GM23338 (cell line): ENCODE data around the gene PNRC2. TPM values are rescaled to one million over a fixed set of nuclear protein-coding genes. Genes with fewer than 3 reads are reported as not detected.

Experiments
- ATAC-seq: fragments of 200-7000 bp; cut with Tn5 transposase; 3 replicates; pipeline ENCODE4 v1.9.1; 2020
- DNase-seq: peaks from one replicate; pipeline ENCODE4 v3.0.0-alpha.2; 2015; ENCODE audit warnings: low spot score
- H2AFZ ChIP-seq: fragments of 200-600 bp; sonication (generic); 2 replicates; pipeline ENCODE4 v1.8.0; 2016; ENCODE audit warnings: antibody characterized with exemption, mild to moderate bottlenecking, moderate library complexity
- H3F3A ChIP-seq: fragments of 200-600 bp; sonication (generic); replicated peaks from 2 replicates; pipeline ENCODE4 v1.8.0; 2017; ENCODE audit warnings: antibody characterized with exemption, mixed run types, low read depth
- H3K27ac ChIP-seq: fragments of 200-600 bp; sonication (generic); 2 replicates; pipeline ENCODE4 v1.6.1; 2016; ENCODE audit warnings: low read depth
- H3K27me3 ChIP-seq: fragments of 200-600 bp; sonication (generic); 2 replicates; pipeline ENCODE4 v1.8.0; 2016; ENCODE audit warnings: mild to moderate bottlenecking, mixed run types, moderate library complexity; ENCODE audit not compliant: insufficient read depth
- H3K36me3 ChIP-seq: fragments of 200-600 bp; sonication (generic); 2 replicates; pipeline ENCODE4 v1.8.0; 2016; ENCODE audit warnings: mild to moderate bottlenecking; ENCODE audit not compliant: insufficient read depth
- H3K4me1 ChIP-seq: fragments of 200-600 bp; sonication (generic); 2 replicates; pipeline ENCODE4 v1.8.0; 2016; ENCODE audit warnings: mild to moderate bottlenecking, moderate library complexity; ENCODE audit not compliant: insufficient read depth
- H3K4me2 ChIP-seq: fragments of 200-600 bp; sonication (generic); 2 replicates; pipeline ENCODE4 v1.7.1; 2017; ENCODE audit warnings: mixed run types
- H3K4me3 ChIP-seq: fragments of 200-600 bp; sonication (generic); 2 replicates; pipeline ENCODE4 v1.6.1; 2016; ENCODE audit warnings: mixed run types
- H3K79me2 ChIP-seq: fragments of 200-600 bp; sonication (generic); replicated peaks from 2 replicates; pipeline ENCODE4 v1.8.0; 2017; ENCODE audit warnings: mild to moderate bottlenecking; ENCODE audit not compliant: insufficient read depth
- H3K9me2 ChIP-seq: fragments of 200-600 bp; sonication (generic); 2 replicates; pipeline ENCODE4 v1.8.0; 2017; ENCODE audit not compliant: insufficient read depth
- H4K20me1 ChIP-seq: fragments of 200-600 bp; sonication (generic); replicated peaks from 2 replicates; pipeline ENCODE4 v1.8.0; 2017; ENCODE audit warnings: mild to moderate bottlenecking; ENCODE audit not compliant: insufficient read depth
- H3K27ac Mint-ChIP-seq: 2 replicates; pipeline ENCODE4 v1.8.0; 2020; ENCODE audit warnings: inconsistent platforms, mild to moderate bottlenecking, moderate library complexity, mixed read lengths
- H3K27me3 Mint-ChIP-seq: 3 replicates; pipeline ENCODE4 v1.8.0; 2022; ENCODE audit warnings: low read depth, mild to moderate bottlenecking, moderate library complexity, mixed read lengths, inconsistent platforms; ENCODE audit not compliant: insufficient read depth, poor library complexity
- H3K36me3 Mint-ChIP-seq: 3 replicates; pipeline ENCODE4 v1.8.0; 2021; ENCODE audit warnings: low read depth, mild to moderate bottlenecking, inconsistent platforms, moderate library complexity, mixed read lengths
- H3K4me1 Mint-ChIP-seq: 3 replicates; pipeline ENCODE4 v1.8.0; 2020; ENCODE audit warnings: mild to moderate bottlenecking, inconsistent platforms, mixed read lengths
- H3K4me3 Mint-ChIP-seq: 3 replicates; pipeline ENCODE4 v1.8.0; 2021; ENCODE audit warnings: moderate library complexity, mild to moderate bottlenecking, inconsistent platforms, mixed read lengths
- H3K9me3 Mint-ChIP-seq: 3 replicates; pipeline ENCODE4 v1.8.0; 2020; ENCODE audit warnings: moderate library complexity, mild to moderate bottlenecking, inconsistent platforms, mixed read lengths
- CREB1 ChIP-seq: fragments of 250-450 bp; sonication (Bioruptor Pico); IDR thresholded peaks from 2 replicates; pipeline ENCODE4 v1.5.0; 2020; ENCODE audit warnings: low read depth, mild to moderate bottlenecking, moderate library complexity
- EZH2phosphoT487 ChIP-seq: fragments of 200-600 bp; sonication (generic); IDR thresholded peaks from one replicate; pipeline ENCODE4 v1.8.1; 2018; ENCODE audit warnings: antibody characterized with exemption; ENCODE audit not compliant: unreplicated experiment
- NANOG ChIP-seq: IDR thresholded peaks from 2 replicates; pipeline ENCODE4 v1.6.1; 2016; ENCODE audit warnings: antibody characterized with exemption, borderline replicate concordance
- POLR2AphosphoS5 ChIP-seq: IDR thresholded peaks from 2 replicates; pipeline ENCODE4 v1.6.1; 2016; ENCODE audit warnings: antibody characterized with exemption, low read depth
- STAT1 ChIP-seq: IDR thresholded peaks from one replicate; pipeline ENCODE4 v1.6.1; 2016; ENCODE audit warnings: antibody characterized with exemption; ENCODE audit not compliant: unreplicated experiment
- polyA plus RNA-seq: library from polyadenylated mRNA; unstranded; fragments of >200 nt; fragmentation: Nextera tagmentation; extraction: Ambion mirVana; gene quantifications from 2 replicates; pipeline ENCODE4 v1.2.1, GENCODE V29; 2016
- total RNA-seq: library from RNA; depleted of rRNA; stranded (reverse); fragments of >200 nt; shearing (Covaris generic); gene quantifications from 2 replicates; pipeline ENCODE4 v1.2.3, GENCODE V29; 2014
- TF ChIP-seq, protein P1 (sequence below): IDR thresholded peaks from one replicate; pipeline ENCODE4 v1.6.1; 2018; ENCODE audit warnings: antibody characterized with exemption; ENCODE audit not compliant: unreplicated experiment
- TF ChIP-seq, protein P2 (sequence below): IDR thresholded peaks from 2 replicates; pipeline ENCODE4 v1.6.1; 2016; ENCODE audit warnings: antibody characterized with exemption

The PNRC2 gene
- total and polyA plus RNA-seq, 2 experiments from 2014 or later, result 157 to 237 TPM

DNA sequence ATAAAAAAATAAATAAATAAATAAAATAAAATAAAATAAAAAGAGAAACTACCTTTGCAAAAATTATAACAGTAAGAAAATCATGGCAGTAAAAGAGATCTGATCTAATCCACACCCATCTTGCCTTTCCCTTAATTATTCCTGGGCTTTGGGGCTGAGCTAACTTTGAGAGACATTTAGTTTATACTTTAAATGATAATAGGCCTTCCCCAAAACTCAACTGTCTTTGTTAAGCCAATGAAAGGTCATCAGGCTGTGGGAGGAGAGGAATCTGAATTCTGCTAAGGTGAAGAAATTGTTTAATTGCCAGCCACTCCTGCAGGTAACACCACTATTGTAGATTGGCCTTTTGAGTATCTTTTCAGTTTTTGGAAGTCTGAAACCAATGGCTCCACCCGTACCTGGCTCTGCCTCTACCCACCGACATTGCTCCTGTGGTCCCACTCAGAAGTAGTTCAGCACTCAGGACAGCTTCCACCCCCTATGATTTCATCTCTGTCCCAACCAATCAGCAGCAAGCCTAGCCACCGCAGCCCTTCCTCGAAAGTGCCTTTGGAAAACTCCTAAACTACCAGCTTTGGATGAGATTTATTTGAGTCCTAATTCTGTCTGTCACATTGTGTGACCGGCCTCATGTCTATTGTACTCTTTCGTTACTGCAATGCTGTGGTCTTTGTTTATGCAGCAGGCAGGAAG, 23.0 kb upstream of the PNRC2 start:
- Mint-ChIP-seq H3K27me3 (peaks cover 5% of the 10 kb centered on the region), H3K9me3 (peaks cover 4% of the 10 kb centered on the region; the same call in 2 of the 3 replicates), H3K27ac (peak overlapping the region; percentile 22), H3K4me1 (peaks cover 12% of the 10 kb centered on the region), H3K4me3 (peak overlapping the region; percentile 12; the same call in 1 of the 3 replicates), H3K36me3 (peaks cover 3% of the 10 kb centered on the region; the same call in 1 of the 3 replicates)
- Histone ChIP-seq H3F3A (no peaks in the 10 kb centered on the region), H3K79me2 (no peaks in the 10 kb centered on the region), H3K4me3 (peak overlapping the region; percentile 30), H3K4me2 (peak overlapping the region; percentile 37), H3K4me1 (peaks cover 7% of the 10 kb centered on the region), H3K9me2 (no peaks in the 10 kb centered on the region), H3K27me3 (no peaks in the 10 kb centered on the region), H2AFZ (peak overlapping the region; percentile 2; the same call in 1 of the 2 replicates), H3K27ac (peak overlapping the region; percentile 50; the same call in 1 of the 2 replicates), H4K20me1 (no peaks in the 10 kb centered on the region), H3K36me3 (no peaks in the 10 kb centered on the region)
- peak; percentile 80 for DNase-seq
- ATAC-seq, result peak; percentile 100
- TF ChIP-seq, protein P1, sequence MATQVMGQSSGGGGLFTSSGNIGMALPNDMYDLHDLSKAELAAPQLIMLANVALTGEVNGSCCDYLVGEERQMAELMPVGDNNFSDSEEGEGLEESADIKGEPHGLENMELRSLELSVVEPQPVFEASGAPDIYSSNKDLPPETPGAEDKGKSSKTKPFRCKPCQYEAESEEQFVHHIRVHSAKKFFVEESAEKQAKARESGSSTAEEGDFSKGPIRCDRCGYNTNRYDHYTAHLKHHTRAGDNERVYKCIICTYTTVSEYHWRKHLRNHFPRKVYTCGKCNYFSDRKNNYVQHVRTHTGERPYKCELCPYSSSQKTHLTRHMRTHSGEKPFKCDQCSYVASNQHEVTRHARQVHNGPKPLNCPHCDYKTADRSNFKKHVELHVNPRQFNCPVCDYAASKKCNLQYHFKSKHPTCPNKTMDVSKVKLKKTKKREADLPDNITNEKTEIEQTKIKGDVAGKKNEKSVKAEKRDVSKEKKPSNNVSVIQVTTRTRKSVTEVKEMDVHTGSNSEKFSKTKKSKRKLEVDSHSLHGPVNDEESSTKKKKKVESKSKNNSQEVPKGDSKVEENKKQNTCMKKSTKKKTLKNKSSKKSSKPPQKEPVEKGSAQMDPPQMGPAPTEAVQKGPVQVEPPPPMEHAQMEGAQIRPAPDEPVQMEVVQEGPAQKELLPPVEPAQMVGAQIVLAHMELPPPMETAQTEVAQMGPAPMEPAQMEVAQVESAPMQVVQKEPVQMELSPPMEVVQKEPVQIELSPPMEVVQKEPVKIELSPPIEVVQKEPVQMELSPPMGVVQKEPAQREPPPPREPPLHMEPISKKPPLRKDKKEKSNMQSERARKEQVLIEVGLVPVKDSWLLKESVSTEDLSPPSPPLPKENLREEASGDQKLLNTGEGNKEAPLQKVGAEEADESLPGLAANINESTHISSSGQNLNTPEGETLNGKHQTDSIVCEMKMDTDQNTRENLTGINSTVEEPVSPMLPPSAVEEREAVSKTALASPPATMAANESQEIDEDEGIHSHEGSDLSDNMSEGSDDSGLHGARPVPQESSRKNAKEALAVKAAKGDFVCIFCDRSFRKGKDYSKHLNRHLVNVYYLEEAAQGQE, result peak; percentile 81
- no peak for TF ChIP-seq NANOG

DNA sequence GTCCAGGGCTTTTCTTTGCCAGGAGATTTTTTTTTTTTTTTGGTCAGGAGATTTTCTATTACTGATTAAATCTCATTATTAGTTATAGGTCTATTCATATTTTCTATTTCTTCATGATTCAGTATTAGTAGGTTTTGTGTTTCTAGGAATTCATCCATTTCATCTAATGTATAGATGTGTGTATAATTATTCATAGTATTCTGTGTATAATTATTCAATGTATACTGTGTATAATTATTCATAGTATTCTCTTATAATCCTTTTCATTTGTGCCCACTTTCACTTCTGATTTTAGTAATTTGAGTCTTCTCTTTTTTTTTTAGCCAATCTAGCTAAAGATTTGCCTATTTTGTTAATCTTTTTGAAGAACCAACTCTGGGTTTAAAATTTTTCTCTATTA, 12.3 kb upstream of the PNRC2 start:
- ATAC-seq (no peak), DNase-seq (no peak)
- H3K27me3 ChIP-seq, result no peaks in the 10 kb centered on the region
- H3K4me2 ChIP-seq, result no peak overlapping the region
- Mint-ChIP-seq H3K36me3 (no peaks in the 10 kb centered on the region), H3K4me1 (no peaks in the 10 kb centered on the region; the same call in 2 of the 3 replicates), H3K9me3 (peaks cover 9% of the 10 kb centered on the region; the same call in 1 of the 3 replicates), H3K27ac (no peak overlapping the region), H3K27me3 (no peaks in the 10 kb centered on the region), H3K4me3 (no peak overlapping the region)
- no peaks in the 10 kb centered on the region for H3K79me2 ChIP-seq
- no peaks in the 10 kb centered on the region for H3F3A ChIP-seq
- H4K20me1 ChIP-seq, result no peaks in the 10 kb centered on the region
- H3K4me3 ChIP-seq, result no peak overlapping the region
- no peaks in the 10 kb centered on the region for H3K4me1 ChIP-seq
- no peaks in the 10 kb centered on the region; the same call in 1 of the 2 replicates for H3K36me3 ChIP-seq
- H3K9me2 ChIP-seq, result no peaks in the 10 kb centered on the region
- H3K27ac ChIP-seq, result no peak overlapping the region
- no peak overlapping the region for H2AFZ ChIP-seq
- TF ChIP-seq STAT1 (no peak), EZH2phosphoT487 (no peak), NANOG (no peak), POLR2AphosphoS5 (no peak), CREB1 (CRISPR knock-in tag) (no peak)
- TF ChIP-seq, protein P1, result no peak
- TF ChIP-seq, protein P2, sequence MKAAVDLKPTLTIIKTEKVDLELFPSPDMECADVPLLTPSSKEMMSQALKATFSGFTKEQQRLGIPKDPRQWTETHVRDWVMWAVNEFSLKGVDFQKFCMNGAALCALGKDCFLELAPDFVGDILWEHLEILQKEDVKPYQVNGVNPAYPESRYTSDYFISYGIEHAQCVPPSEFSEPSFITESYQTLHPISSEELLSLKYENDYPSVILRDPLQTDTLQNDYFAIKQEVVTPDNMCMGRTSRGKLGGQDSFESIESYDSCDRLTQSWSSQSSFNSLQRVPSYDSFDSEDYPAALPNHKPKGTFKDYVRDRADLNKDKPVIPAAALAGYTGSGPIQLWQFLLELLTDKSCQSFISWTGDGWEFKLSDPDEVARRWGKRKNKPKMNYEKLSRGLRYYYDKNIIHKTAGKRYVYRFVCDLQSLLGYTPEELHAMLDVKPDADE, result no peak
